Cortex of kidney (tissue), 1 donor: ENCODE measurements around the gene H3-3A.

Source experiments
- DNase-seq: peaks from one replicate; lab custom pipeline; 2025; lab: John Stamatoyannopoulos, UW

The H3-3A gene

DNA sequence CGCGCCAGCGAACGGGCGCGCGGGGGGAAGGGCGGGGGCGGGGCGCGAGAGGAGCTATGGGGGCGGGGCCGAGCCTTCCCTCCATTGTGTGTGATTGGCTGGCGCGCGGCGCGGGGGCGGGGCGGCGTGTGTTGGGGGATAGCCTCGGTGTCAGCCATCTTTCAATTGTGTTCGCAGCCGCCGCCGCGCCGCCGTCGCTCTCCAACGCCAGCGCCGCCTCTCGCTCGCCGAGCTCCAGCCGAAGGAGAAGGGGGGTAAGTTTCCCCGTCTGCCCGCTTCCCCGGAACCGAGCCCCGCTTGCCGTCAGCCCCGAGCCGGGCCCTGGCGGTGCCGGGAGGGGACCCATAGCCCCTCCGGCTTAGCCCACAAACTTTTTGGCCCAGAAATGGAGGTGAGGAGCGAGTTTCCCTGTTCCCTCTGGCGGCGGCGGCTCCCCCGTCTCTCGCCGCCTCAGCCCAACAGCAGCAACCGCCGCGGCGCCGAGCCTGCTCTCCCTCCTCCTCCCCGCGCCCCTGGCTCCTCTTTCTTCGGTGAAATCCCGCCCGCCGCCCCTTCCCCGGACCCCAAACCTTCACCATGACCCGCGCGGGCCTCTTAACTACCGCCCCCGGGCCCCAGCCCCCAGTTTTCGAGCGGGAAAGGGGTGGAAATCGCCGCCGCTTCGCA is at the start of gene H3-3A:
Gene H3-3A, plus strand, starts transcription at position 159 of the 666 bp plus-strand sequence. CDS start 1,636 bp downstream, outside the sequence.
- peak; percentile 61 for DNase-seq

DNA sequence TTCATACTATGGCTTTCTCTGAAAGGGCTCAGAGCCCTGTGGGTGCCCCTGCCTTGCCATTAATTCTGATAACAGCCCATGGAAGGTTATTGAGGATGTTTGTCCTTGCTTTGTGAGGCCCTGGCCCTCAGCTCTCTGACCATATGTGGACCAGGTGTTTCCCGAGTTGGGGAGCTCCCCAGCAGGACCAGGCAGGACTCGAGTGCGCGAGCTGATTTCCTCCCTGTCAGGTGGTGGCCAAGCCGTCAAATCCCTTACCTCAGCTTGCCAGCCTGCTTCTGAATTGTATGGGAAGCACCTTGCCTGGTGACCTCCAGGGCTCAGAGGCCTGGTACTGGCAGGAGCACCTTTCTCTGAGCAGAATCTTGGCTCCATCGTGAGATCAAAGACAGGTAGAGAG is 45.4 kb upstream of the H3-3A start:
- DNase-seq, result no peak

DNA sequence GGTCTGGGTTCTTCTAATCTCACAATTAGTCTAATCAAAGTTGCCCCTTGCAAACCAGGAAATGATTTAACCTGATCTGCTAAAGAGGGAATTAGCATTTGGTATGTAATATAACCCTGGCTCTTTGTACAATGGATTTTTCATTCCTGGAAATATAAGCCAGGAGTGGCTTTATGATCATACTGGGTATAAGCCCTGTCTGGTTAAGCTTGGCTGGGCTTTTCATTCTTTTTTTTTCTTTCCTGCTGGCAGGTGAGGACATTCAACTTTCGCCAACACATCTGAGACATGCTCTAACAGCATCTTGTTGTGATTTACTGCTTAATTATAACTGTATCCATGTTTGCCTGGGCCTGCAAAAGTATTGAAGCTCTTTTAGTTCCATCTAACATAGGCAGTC is 42.9 kb upstream of the H3-3A start:
- no peak for DNase-seq

DNA sequence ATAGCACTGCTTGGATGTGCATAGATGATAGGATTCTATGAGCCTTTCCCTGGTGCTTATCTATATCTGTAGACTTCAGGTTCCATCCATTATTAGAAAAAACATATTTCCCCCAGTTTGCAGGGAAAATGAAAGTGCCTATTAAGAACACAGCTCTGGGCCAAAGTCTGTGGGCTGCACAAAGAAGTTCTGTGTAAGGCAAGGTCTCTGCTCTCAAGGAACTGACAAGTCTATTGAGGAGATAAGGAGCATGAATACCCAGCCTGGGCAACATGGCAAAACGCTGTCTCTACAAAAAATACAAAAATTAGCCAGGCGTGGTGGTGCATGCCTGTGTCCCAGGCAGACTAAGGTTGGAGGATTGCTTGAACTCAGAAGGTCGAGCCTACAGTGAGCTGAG is 41.1 kb upstream of the H3-3A start:
- DNase-seq, result no peak

DNA sequence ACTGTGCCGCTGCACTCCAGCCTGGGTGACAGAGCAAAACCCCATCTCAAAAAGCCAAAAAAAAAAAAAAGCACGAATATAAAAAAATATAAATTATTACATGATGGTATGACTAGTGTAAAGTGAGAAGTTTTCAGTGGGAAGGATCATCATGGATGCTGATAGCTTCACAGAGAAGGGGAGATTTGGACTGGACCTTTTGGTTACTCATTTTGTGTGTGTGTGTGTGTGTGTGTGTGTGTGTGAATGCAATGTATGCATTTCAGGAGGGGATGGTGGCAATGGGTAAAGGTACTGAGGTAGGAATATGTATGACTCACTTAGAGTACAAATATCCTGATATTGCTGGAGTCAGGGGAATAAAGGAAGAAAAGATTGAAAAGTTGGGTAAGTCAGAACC is 40.7 kb upstream of the H3-3A start:
- DNase-seq, result no peak

DNA sequence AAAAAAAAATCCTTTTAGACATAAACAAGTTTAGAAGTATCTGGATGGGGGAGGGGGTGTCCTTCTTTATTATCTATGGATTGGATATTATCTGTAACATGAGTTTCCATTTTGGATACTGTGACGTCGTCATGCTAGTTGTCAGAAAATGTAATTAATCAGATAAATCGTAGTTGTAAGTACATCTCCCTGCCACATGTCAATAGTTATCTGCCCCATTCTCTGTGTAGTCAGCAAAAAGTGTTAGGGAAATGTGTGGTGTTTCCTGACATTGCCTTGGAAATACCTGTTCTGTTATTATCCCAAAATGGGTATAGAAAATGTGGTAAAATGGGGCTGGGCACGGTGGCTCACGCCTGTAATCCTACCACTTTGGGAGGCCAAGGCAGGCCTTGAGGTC is 38.8 kb upstream of the H3-3A start:
- no peak for DNase-seq

DNA sequence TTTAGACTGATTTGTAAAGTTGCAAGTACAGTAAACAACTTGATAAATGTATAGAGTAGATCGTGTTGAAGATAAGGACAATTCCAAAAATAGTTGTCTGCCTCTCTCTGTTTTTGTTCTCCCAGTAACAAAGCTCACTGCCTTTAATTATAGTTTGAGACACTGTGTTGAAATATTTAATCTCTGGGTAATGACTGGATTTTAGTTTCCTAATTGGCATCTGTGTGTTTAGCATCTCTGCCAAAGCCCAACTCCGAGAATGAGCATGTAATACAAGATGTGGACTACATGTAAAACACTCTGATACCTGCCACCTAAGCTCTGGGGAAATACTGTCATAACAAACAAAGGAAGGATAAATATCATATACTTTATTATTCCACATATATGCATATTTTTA is 35.7 kb upstream of the H3-3A start:
- no peak for DNase-seq

DNA sequence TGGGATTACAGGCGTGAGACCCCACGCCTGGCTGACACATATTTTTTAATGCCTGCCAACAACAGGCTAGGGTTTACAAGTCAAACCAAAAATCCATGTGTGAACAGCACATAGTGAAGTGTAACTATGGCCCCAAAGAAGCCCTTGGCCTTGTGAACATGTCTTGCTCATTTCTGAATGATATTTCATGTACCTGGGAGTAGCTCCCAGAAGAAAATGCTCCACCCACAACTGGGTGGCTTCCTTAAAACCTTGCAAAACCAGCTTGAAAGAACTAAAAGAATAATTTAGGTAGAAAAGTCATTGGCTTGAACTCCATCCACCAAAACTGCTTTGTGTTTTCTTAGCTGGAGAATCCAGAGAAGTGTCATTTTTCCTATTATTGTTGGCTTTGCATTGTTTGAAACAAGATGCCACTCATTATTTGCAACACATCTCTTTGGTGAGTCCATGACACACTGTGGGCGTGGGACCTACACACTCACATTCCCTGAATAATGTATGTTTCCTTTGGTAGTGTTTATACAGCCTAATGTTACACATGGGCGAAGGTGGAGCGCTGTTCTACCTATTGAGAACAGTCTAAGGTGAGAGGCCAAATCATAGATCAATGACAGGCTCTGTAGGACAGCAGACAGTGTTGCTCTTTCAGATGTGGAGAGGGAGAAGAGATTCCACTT is 34.8 kb upstream of the H3-3A start:
- no peak for DNase-seq

DNA sequence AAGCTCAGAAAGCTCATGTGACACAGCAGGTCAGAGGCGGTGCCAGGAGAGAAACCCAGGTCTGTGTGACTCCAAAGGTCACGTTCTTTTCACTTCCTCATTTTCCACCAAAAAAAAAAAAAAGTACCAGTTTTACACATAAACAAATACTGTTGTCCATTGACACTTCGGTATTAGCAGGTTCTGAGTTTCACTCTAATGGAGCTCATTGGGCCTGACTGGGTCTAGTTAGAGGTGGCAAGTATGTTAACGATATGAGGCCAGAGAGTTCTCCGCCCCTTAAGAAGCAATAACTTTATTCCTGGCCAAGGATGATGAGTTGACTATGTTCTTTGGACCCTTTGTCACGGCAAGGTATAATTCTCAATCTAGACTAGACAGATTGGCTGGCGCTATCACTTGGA is 33.4 kb upstream of the H3-3A start:
- DNase-seq, result no peak

DNA sequence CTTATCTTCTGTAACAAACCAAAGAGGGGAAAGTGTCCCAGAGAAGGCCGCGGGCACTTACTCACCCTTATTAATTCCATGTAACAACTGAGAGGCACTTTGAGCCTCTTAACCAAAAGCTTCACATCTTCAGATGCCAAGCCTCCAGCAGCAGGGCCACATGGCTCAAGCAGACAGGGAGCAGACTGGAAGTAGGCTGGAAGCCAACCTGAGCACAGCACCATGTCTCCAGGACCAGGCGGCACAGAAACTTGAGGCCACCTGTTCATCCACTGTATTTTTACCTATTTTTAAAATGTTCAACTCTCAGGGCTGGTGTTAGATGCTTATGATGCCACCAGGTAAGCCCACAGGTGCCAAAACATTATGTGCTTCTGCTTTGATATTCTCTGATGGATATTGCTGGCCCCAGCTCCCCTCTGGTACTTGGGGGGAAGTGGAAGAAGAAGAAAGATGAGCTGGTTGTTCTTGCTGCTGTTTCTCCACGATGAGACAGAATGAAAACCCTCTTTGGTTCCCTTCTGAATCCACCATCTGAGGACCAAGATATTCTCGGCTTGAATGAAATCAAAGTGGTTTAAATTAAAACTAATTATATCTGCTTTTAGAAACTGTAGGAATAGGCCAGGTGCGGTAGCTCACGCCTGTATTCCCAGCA is 32.8 kb upstream of the H3-3A start:
- no peak for DNase-seq

DNA sequence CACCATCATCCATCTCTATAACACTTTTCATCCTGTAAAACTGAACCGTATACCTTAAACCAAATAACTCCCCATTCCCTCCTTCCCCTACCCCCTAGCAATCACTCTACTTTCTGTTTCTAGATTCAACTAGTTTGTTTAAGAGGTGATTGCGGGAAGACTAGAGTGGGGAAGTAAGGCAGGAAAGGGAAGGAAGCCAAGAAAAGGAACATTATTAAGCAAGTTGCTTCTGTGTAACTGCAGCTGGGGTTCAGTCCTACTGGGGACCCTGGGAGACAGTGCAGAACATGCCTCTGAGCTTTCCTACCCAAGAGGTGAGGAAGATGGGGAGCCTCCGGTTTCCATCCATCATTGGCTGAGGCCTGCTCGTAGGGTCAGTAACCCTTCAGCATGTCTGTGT is 28.9 kb upstream of the H3-3A start:
- no peak for DNase-seq

DNA sequence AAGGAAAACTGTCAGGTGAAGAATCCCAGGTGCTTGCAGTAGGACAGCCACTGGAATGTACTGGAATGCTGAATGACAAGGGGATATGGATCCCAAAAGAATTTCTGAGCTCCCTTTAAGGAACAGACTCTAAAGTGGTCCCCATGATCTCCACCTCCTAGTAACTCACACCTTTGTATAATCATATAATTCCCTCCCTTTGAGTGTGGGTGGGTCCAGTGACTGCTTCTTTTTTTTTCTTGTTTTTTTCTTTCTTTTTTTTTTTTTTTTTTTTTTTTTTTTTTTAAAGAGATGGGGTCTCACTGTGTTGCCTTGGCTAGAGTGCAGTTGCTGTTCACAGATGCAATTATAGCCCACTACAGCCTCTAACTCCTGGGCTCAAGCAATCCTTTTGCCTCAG is 28.5 kb upstream of the H3-3A start:
- no peak for DNase-seq

DNA sequence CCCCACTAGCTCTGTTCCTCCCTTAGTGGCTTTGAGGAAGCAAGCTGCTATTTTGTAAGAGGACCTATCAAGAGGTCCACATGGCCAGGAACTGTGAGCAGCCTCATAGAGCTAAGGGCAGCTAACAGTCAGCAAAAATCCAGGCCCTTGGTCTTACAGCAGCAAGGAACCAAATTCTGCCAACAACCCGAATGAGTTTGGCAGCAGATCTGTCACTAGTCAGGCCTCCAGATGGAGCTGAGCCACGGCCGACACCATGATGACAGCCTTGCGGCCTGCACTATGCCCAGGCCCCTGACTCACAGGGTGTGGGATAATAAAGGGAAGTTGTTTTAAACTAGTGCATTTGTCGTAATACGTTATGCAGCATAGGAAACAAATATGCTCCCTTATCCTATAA is 28.0 kb upstream of the H3-3A start:
- DNase-seq, result no peak

DNA sequence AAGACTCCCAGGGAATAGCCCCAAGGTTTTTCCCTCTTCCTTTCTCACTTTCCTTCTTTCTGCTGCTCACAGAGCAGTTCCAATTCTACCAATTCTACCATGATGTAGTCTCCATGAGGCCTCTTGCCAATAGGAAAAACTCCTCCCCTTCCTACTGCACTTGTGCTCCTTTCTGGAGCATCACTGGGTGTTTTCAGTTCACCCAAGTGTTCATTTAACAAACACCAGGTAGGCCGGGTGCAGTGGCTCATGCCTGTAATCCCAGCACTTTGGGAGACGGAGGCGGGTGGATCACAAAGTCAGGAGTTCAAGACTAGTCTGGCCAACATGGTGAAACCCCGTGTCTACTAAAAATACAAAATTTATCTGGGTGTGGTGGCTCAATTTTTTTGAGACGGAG is 26.6 kb upstream of the H3-3A start:
- no peak for DNase-seq

DNA sequence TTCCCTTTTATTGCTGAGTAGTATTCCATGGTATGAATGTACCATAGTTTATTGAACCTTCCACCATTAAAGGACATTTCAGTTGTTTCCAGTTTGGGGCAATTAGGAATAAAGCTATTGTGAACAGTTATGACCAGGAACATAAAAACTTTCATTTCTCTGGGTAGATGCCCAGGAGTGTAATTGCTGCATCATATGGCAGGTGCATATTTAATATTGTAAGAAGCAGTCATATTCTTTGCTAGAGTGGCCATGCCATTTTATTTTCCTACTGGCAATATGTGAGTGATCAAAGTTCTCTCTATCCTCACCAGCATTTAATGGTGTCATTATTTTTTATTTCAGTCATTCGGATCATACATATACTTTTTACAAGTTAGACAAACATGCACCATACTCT is 23.9 kb upstream of the H3-3A start:
- no peak for DNase-seq

DNA sequence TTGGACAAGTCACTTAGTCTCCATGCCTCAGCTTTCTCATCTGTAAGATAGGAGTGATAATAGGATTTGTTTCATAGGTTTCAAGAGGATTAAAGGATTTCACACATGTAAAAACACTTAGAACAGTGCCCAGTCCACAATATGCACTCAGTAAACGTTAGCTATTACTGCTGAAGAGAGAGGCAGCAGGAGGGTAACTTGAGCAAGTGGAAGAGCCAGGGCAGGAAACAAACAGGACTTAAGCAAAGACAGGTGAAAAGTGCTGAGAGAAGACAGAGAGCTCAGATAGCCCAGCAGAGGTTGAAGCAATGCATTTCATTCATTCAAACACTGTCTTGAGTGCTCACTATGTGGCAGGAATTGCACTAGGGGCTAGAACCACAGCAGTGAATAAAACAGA is 21.1 kb upstream of the H3-3A start:
- no peak for DNase-seq

DNA sequence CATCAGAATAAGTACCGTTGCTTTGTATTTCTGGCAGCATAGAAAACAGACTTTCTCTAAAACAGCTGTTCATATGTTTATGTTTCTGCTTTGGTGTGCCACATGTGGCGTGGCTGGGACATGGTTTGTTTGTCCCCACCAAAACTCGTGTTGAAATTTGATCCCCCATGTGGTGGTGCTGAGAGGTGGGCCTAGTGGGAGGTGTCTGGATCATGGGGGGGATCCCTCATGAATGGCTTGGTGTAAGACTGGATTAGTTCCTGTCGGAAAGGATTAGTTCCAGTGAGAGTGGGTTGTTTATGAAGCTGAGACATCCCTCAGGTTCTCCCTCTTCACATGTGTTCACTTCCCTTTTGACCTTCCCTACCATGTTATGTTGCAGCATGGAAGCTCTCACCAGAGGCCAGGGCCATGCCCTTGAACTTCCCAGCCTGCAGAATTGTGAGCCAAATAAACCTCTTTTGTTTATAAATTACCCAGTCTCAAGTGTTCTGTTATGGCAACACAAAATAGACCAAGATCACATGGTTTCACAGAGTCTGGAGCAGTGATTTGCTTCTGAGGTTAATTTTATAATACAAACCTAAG is 17.9 kb upstream of the H3-3A start:
- no peak for DNase-seq

DNA sequence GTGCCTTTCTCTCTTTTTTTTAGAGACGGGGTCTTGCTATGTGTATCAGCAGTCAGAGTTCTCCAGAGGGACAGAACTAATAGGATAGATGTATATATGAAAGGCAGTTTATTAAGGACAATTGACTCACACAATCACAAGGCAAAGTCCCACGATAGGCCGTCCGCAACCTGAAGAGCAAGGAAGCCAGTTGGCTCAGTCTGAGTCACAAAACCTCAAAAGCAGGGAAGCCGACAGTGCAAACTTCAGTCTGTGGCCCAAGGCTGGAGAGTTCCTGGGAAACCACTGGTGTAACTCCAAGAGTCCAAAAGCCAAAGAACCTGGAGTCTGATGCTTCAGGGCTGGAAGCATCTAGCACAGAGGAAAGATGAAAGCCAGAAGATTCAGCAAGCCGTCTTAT is 16.3 kb upstream of the H3-3A start:
- DNase-seq, result no peak

DNA sequence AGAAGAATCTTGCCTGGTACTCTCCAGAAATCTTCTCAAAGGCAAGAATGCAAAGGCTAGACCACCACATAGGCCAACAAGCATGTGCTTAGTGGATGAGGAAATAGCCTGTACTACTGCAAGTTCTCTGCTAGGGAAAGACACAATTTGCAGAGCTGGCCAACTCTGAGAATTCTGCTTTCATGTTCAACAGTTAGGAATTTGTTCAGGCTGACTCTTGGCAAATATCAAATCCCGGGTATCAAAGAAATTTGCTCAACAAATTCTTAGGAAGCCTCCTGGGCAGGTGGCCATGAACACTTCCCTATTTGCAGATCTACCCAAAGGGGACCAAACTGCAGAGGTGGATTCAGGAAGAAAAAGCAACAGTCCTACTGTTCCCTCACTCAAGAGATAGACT is 15.0 kb upstream of the H3-3A start:
- no peak for DNase-seq

DNA sequence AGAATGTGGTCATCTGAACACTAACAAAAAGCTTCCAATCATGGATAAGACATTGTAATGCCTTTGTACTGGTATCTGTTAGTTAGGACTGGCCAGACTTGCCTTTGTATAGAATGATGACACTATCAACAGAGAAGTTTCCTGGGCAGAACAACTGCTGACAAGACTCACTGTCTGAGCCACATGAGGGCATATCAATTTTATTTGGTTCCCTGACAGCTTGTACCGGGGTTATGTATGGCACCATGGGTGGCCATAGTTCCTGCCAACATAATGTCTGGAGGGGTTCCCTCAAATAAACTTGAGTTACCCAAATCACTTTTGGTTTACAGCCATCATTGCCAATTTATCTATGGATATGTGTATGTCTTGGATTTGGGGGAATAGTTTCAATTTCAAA is 13.6 kb upstream of the H3-3A start:
- DNase-seq, result no peak

DNA sequence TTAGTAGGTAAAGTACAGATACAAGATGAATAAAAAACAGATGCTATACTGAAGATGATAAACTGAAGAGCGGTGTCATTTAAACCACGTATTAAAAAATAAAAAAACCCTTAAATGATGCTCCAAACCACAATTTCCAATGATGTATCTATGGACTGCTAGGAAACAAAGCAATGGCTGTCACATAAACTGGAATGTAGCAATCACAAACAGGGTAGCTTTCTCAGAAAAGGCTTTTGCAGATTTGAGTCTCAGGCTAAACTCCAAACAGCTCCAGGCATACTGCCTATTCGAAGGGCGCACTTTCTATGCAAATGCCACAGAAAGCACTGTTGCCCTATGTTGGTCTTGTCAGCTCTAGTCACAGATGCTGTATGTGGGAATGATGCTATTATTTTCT is 12.4 kb upstream of the H3-3A start:
- no peak for DNase-seq

DNA sequence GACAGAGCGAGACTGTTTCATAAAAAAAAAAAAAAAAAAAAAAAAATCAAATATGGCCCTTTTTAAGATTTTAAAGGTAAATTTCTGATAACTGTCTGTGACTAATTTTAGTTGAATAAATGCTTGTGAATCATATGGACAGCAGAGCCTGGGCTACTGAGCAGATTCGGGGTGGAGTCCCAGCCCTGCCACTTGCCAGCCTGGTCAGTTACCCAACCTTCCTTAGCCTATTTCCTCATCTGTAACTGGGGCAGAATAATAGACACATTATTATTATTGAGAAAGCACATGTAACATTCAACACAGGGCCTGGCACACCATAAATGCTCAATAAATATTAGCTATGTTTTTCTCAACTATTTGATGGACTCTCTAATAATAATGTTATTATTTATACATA is 11.2 kb upstream of the H3-3A start:
- no peak for DNase-seq

DNA sequence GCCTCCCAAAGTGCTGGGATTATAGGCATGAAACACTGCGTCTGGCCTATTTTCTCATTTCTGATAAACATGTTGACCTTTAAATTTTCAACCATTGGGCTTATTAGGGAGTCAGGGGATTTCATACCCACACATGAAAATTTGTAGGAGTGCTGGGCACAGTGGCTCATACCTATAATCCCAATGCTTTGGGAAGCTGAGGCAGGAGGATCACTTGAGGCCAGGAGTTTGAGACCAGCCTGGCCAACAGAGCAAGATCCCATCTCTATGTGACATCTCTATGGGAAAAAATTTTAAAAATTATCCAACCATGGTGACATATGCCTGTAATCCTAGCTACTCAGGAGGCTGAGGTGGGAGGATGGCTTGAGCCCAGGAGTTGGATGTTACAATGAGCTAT is 10.5 kb upstream of the H3-3A start:
- no peak for DNase-seq
